Muscle of arm (tissue), 12 donors: Measurements from ENCODE around the gene MSMP. TPM values are rescaled to one million over a fixed set of nuclear protein-coding genes. Genes with fewer than 3 reads are reported as not detected.

Source experiments
- DNase-seq: peaks from one replicate; pipeline ENCODE4 v3.0.0-alpha.2; 2013
- polyA plus RNA-seq, 12 donors: library from polyadenylated mRNA; unstranded; fragments of 120-200 nt; gene quantifications; one replicate each; pipeline ENCODE4 v1.2.1, GENCODE V29; 2013; ENCODE audit not compliant: insufficient read length in 12 of 12

The MSMP gene
- polyA plus RNA-seq, 12 donors, result 0.98 to 1.4 TPM; not detected in 10

DNA sequence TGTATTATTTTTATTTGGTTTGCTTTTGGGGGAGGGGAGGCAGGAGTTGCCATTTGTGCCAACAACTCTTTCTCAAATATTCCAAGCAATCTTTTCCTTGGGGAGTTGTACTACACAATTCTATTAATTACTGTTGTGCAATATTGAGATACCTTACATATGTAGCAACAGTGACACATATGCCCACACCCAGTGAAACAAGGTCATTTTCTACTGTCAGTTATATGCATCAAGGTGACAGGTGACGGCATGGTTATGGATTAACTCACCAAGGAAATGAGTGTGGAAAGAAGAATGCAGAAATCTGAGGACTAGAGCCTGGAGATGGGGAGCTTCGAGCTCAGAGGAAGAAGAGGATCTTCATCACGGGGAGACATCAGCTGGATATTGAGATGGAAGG, 17.9 kb upstream of the MSMP start:
- DNase-seq, result no peak

- no peak for DNase-seq
Measured at GRCh38 chr9:35771534-35771933, 17.5 kb upstream of the MSMP start.

- DNase-seq, result no peak
Measured at GRCh38 chr9:35771075-35771433, 17.0 kb upstream of the MSMP start.

- no peak for DNase-seq
Measured at GRCh38 chr9:35769763-35770162, 15.7 kb upstream of the MSMP start.

DNA sequence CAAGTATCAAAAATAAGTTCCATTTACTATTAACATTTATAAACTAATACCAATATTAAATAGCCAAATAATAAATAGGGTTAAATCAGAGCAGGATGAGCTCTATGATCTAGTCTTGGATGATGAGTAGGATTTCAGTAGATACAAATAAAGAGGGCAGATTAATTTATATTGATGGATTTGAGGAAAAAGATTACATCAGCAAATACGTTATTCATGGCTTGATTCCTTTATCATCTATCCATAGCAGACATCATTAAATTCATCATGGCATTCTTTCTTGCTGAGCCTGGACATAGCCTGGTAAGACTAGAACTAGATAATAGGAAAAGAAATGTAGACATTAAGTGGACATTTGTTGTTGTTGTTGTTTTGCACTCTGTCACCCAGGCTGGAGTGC, 13.4 kb upstream of the MSMP start:
- DNase-seq, result no peak

- no peak for DNase-seq
Measured at GRCh38 chr9:35766997-35767396, 12.9 kb upstream of the MSMP start.

- DNase-seq, result no peak
Measured at GRCh38 chr9:35763803-35764202, 9.7 kb upstream of the MSMP start.

DNA sequence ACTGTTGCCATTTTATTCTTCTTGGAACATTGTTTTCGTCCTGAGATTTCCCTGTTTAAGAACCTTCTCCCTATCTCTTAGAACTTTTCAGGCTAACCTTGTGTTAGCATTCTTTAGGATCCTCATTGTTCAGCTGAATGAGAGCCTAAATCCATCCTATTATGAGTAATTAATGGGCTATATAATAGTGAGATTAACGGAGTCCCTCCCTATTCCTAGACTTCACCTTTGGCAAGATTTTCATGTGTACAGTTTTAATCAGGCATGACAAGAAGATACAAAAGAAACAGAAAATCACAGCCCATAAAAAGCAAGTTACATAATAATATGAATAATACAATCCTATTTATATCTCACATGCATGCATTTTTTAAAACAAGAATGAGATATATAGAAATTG, 9.1 kb upstream of the MSMP start:
- DNase-seq, result no peak

DNA sequence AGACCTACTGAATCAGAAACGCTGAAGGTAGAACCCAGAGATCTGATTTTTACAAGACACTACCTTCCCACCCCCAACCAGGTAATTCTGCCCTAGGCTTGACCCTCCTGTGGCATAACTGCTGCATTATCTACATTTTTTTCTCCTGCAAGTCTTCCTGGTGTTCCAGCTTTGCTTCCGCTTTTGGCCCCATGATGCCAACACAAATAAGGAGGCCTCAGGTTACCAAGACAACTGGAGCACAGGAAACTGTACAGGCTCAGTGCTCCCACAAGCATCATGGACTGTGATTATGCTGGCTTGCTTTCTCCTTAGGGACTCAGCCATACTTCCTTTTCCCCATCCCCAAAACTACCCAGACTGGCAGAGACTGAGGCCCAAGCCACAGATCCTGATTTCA, 6.6 kb upstream of the MSMP start:
- DNase-seq, result no peak

DNA sequence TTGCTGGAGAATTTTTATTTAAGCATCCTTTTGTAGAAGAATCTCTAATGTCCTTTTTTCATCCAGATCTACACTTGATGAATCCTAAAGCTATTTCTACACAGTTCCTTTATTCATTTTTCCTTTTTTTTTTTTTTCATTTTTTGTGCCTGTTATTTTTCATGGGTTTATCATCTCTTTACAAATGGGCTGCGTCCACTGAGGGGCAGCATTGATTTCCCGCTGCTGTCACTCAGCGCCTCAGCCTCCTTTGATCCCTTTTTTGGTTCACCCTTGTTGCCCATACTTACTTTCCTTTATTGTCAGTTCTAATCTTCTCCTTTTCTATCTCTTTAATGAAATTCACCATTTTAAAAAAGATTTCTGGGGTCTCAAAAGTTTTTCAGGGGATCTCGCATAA, 5.7 kb upstream of the MSMP start:
- DNase-seq, result no peak

- no peak for DNase-seq
Measured at GRCh38 chr9:35758475-35759050, 4.5 kb upstream of the MSMP start.

DNA sequence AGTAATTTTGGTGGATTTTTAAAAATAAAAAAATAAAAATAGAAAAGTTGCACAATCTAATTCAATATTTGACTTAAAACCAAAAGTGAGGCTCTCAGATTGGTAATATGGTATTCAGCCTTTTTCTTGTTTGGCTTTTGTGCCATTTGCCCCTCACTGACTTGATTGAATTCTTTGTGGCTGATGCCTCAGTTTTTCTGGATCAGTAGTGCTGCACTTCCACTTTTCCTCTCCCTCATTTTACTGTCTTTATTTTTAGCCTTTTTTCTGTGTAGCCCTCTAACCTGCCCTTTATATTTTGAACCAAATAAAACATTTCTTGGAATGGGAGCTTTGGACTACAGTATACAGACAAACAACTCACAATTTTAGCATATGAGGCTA, 3.8 kb upstream of the MSMP start:
- no peak for DNase-seq

DNA sequence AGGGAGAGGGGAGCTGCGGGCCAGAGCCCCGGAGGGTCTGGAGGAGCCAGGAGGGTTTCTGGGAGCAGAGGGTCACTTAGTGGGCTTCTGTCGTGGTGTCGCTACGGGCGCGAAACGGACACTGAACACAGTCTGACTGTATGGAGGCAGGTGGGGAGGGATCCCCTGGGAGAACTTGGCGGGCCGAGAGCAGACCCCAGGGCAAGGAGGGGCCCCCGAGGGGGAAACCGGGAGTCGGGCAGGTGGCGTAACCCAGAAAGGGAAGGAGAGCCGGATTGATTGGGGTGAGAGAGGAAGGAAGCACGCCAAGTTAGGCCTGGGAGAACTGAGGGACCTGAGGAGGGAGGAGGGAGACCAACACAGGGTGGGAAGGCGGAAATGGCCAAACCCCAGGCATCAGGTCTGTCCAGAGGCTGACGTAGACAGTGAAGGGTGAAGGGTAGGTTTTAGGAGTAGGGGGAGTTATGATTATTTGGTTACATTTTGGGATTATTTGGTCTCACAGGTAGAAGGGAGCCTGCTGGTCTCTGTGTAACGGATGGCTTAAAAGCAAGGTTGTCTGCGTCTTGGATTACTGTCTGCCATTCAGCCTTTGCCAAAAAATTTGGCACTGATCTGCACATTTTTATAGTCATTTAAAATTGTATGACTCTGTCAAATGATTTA, 3.3 kb upstream of the MSMP start:
- no peak for DNase-seq

- DNase-seq, result no peak
Measured at GRCh38 chr9:35756275-35757225, 2.5 kb upstream of the MSMP start.

DNA sequence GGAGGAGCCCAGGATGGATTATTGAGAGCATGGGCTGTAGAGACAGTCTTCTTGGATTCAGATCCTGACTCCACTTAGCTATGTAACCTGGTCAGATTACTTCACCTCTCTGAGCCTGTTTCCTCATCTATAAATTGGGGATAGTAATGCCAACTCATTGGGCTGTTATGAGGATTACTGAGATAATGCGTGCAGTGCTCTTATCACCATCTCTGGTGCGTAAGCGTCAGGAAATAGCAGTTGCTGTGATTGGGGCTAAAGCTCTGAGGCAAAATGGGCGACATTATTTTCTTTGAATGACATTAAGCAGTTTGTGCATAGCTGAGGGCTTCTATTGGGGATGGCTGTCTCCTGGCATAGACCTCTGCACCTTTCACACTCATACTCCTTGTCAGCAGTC, 995 bp upstream of the MSMP start:
- no peak for DNase-seq

DNA sequence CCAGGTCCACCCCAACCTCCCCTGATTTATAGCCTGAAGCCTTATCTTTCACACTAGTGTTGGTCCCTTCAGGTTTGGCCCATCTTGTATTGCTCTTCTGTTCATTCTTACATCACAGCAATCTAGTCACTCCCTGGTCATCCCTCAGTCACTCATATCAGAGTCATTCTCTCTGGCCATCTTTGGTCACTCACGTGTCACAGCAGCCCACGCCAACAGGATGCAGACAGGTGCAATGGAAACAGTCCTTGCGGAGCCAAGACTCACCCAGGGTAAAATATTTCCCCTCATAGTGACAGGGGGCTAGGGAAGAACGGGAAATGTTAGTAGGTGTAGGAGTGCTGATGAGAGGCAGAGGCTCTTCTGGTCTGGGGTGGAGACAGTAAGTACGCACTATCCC, 610 bp downstream of the MSMP start:
- no peak for DNase-seq

DNA sequence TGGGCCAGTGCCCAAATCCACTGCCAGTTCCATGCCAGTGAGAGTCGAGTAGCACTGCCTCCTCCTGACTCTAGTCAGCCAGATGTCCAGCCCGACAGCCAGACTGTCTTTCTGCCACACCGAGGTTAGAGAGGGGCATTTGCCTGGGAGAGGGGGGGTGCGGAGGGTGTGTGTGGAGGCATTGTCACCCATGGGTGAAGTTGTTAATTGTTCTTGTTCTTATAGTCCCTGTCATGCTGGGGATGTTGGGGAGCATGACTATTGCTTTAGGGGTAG, 3.9 kb downstream of the MSMP start:
- no peak for DNase-seq

GRCh38 chr9:35749515-35750255, 4.4 kb downstream of the MSMP start:
- no peak for DNase-seq

DNA sequence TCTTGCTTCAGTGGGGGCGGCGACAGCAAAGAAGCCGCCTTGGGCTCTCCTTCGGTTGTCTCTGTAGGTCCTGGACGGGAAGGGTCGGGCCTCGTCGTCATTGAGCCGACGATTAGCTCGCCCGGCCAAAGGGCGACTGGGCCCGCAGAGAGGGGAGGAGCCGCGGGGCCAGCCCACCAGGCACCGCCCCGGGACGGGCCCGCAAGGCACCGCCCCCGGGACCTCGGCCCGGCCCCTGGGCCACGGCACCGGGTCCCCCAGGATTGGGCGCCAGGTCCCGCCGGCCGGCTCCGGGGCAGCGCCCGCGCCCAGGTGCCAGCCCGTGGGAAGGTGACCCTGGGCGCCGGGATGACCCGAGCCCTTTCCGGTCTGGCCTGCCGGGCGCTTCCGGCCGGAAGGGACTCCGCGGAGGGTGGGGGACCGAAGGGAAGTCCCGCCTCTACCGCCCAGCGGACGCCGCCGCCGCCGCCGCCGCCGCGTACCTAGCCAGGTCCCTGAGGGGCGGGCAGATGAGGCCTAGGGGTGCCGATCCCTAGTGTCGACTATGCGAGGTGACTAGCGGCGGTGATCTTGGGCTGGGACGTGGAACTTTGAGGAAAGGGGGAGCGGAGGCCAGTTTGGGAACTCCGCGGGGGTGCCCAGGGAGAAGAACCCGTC, 5.1 kb downstream of the MSMP start, which contains the start of the genes GBA2 and RGP1:
GBA2 (minus strand) TSS at position 371 of the 657 bp plus-strand sequence. CDS start 524 bp downstream, outside the sequence.
RGP1 (plus strand) TSS at position 430 of the 657 bp plus-strand sequence. CDS start 469 bp downstream, outside the sequence.
- DNase-seq, result peak; percentile 67

DNA sequence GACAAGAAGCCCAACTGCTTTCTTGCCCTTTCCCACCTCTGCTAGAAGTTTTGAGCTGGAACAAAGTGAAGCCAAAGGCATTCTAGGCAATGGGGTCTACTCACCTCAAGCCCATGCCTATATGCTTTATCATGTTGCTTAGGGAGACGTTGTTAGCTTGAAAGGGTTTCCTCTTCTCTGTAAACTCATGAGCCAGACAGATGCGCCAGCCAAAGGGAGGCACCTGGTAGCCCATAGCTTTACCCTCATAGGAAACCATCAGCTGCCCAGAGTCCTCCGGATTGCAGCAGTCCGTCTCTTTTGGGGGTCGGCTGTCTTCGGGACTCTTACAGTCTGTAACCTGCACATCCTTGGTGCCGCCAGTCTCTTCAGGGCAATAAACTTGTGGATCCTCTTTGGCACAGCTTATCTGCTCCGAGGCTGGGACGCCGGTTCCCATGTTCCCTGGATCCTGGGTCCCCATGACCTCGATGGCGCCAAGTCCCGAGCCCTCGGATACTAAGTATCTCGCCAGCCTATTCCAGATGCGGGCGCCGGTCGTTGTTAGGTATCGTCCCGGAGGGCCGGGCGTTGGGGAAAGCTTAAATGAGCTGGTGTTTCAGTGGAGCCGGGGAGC, 5.7 kb downstream of the MSMP start:
- DNase-seq, result no peak

DNA sequence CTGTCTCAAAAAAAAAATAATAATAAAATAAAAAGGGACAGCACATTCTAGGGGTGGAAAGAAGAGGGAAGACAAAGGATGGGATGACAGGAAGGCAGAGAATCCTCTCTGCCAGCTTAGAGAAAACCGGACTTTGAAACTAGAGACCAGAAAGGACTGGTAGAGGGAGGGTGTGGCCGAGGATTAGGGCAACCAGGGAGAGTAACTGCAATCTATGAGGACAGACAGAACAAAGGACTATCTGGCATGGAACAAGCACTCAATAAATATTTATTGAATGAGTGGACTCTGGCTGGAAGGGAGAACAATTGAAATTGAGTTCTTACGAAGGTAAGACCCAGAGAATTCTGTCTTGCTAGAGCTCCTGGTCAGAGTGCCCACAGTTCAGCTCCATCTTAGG, 7.5 kb downstream of the MSMP start:
- no peak for DNase-seq
